AML-193 (cell line): ENCODE data around the gene TGM1.
"Not testable (repeated sequence)": the region's sequence is repeated elsewhere in the genome, so short reads cannot be mapped to it uniquely, and the experiment has no call there.

Experiments
- DNase-seq, 2 experiments: peaks; one replicate each; lab custom pipeline; 2025; lab: John Stamatoyannopoulos, UW

TGM1 gene

DNA sequence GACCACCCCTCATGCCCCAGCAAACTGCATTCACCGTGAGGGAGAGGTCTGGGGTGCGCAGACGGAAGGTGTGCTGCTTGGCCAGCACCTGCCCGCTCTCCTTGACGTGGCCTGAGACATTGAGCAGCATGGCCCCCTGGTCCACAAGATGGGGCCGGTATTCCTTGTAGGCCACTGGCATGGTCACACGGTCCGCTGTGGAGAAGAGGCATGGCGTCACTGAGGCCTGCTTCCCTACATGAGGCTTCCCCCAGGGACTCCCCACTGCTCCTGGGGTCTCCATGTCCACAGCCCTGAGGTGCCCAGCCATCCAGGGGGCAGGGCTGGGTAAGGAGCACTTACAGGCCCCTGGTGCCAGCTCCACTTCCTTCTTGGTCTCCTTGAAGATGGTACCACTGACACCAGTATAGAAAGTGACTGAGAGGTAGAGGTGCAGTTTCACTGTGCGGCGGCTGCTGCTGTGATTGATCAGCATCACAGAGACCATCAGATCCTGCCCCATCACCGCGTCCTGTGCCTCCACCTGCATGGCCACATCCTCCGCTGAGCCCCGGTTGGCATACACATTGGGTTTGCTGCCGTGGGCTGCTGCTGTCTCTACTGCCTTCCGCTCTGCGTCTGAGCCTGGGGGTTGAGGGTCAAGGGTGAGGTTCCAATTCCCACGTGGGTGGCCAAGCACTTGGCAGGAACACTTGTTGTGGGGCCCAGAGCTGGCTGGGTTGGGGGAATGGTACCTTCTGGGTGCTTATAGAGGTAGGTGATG lies 8.2 kb downstream of the TGM1 start:
- no peak for DNase-seq

- no peak for DNase-seq
These were observed 9.0 kb downstream of the TGM1 start for GRCh38 chr14:24253936-24254335.

DNA sequence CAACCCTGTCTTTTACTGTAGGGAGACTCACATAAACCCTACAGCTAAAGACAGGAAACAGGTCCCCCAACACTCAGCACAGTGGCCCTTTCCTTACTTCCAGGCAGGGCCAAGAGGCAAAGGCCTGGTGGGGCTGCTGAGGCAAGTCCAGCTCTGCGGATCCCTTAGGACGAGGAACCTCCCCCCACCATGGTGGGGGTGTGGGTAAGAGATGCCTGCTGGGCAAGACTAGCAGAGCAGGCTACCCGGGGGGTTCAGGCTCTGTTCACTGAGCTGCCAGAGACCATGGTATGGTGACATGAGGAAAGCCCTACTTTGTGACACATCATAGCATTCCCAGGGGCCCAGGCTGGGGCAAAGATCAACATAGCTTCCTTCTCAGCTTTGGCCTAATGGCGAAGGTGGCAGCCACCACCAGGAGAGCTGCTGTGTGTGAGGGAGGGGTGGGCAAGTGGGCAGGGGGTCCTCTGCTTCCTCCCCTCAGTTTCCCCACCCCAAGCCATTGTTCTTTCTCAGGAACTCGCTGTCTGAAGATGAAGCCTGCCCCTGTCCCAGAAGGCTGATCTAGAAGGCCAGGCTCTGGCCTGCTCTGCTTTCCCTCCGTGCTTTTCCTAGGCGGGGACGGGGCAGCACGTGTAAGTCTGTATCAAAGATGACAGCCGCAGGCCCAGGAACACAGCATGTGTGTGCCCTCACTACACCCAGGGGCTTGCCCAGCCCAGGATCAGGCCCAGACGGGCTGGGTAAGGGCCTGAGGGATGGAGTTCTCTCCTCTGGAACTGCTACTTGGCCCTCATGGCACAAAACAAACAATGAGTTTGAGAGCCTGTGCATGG lies 10.5 kb downstream of the TGM1 start:
- no peak for DNase-seq

GRCh38 chr14:24251880-24252288 lies 11.1 kb downstream of the TGM1 start:
- DNase-seq: no peak

DNA sequence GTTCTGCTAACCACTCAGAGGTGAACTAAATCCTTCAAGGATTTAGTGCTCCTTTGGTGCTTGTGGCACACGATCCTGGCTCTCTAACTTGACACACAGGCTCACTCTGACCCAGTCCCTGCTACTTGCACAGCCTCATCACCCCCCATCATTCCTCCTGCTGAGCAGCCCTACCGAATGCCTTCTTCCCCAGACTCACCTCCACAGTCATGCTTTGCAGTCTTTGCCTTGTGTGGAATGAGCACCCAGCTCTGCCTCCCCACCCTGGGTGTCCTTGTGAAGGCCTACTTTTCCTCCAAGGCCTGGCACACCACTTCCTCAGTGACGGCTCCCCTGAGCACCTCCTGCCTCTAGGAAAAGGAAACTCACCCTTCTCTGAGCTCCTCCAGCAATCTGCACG lies 12.6 kb downstream of the TGM1 start:
- DNase-seq: no peak

- no peak for DNase-seq
These were observed 13.6 kb downstream of the TGM1 start for GRCh38 chr14:24249230-24250021.

DNA sequence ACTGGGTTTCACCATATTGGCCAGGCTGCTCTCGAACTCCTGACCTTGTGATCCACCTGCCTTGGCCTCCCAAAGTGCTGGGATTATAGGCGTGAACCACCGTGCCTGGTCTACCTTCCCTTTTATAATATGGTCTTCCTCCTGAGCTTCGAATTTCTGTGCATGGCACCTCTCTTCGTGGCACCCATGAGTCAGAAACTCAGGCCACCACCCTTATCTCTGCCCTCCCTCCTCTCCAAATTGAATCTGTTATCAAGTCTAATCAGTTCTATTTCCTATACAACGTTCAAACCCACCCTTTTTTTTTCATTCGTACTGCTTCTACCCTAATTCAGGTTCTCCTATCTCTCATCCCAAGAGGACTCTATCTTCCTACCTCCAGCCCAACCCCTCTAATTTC lies 15.6 kb downstream of the TGM1 start:
- DNase-seq: no peak

DNA sequence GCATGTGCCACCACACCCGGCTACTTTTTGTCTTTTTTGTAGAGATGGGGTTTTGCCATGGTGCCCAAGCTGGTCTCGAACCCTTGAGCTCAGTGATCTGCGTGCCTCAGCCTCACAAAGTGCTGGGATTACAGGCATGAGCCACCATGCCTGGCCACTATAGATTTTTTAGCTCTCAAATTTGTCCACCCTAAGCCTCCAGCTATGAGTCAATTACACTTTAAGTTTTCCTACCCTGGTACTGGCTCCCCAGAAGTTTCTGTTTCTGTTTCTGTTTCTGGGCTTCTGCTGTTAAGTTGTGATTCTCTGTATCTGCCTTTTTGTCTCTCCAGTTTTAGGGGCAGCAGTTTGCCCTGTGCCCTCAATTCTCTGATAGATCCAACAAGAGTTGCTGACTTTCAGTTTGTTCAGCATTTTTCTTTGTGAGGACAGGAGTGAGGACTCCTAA lies 16.2 kb downstream of the TGM1 start:
- DNase-seq: no peak

DNA sequence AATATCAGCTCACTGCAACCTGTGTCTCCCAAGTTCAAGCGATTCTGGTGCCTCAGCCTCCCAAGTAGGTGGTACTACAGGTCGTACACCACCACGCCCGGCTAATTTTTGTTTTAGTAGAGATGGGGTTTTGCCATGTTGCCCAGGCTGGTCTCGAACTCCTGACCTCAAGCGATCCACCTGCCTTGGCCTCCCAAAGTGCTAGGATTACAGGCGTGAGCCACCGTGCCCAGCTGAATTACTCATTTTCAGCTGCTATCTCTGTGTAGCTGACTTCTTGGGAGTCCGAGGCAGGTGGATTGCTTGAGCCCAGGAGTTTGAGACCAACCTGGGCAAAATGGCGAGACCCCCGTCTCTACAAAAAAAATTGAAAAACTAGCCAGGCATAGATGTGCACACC lies 17.6 kb downstream of the TGM1 start:
- not testable (repeated sequence) for DNase-seq

DNA sequence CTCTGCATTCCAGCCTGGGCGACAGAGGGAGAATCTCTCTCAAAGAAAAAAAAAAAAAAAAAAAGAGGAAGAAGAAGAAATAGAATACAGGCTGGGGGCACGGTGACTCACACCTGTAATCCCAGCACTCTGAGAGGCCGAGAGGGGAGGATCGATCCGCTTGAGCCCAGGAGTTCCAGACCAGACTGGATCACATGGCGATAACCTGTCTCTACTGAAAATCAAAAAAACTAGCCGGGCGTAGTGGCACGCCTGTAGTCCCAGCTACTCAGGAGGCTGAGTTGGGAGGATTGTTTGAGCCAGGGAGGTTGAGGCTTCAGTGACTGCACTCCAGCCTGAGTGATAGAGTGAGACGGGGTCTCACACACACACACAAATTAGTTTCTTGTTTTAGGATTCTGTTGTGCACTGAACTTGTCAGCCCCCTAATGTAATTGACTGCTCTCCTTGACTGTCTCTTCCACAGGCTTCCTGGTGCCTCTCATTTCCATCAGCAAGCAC lies 19.6 kb downstream of the TGM1 start:
- peak; percentile 31 to 57 for DNase-seq

GRCh38 chr14:24241829-24242443 lies 21.0 kb downstream of the TGM1 start:
- peak; percentile 85 to 95 for DNase-seq

DNA sequence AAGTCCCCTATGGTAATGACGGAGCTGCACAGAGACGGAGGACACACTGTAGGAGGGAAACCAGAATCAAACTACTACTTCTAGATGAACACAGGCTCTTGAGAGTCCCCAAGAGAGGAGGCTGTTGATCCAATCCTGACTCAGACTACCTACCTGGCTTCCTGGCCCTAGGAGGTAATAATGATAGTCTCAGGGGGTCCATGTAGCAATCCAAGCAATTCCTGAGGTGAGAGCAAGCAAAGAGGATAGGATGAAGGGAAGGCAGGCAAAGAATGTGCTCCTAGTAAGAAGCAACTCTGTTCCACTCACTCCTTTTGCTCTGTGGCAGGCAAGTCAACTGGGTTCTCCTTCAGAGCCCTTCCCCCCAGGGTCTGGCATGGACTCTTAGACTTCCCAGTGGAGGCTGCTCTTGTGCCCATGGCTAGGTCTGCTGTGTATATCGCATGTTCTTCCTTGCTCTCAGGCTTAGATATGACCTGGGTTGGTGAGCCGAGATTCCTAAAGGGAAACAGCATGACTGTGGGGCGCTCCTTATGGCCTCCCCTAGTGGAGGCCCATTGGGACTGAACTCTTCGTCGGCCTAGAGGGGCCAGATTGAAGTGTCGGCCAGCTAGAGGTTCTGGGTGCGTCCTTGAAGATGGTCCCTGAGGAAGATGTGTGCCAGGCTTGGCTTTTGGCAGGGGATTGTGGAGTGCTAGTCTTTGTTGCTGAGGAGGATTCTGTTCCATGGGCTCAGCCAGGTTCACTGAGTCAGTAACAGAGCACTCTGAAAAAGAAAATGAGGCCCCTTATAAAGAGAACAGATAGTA lies 22.7 kb downstream of the TGM1 start:
- no peak for DNase-seq

- DNase-seq: no peak
These were observed 24.4 kb downstream of the TGM1 start for GRCh38 chr14:24238527-24239037.

- no peak for DNase-seq
These were observed 24.9 kb downstream of the TGM1 start for GRCh38 chr14:24238123-24238522.

- no peak for DNase-seq
These were observed 25.5 kb downstream of the TGM1 start for GRCh38 chr14:24237463-24237955.

DNA sequence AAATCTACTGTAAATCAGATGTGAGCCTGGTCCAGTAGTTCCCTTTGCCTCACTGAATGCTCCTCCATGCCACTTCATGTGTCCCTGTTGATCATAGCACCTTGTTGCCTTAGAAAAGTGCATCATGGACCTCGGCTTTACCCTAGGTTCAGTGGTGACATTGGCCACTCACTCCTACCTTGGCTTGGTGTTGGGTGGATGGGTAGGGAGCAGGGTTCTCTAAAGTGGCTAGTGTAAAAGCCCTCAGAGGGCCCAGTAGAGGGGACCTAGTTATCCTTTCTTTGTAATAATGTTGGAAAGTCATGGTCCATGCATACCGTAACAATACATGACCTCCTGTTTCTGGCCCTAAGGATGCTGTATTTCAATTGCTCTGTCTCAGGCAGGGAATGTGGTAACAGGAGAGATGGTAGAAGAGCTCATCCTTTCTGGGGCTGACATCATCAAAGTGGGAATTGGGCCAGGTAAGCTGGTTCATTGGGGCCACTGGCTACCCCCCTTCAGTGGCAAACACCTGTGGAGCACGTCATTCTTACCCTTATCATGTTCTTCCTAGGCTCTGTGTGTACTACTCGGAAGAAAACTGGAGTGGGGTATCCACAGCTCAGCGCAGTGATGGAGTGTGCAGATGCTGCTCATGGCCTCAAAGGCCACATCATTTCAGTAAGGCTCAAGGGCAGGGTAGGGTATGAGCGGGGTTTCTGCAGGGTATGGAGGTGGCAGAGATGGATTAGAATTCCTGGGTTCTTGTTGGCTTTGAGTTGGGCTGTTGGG lies 26.1 kb downstream of the TGM1 start:
- no peak for DNase-seq

GRCh38 chr14:24235804-24236688 lies 26.9 kb downstream of the TGM1 start:
- no peak for DNase-seq

DNA sequence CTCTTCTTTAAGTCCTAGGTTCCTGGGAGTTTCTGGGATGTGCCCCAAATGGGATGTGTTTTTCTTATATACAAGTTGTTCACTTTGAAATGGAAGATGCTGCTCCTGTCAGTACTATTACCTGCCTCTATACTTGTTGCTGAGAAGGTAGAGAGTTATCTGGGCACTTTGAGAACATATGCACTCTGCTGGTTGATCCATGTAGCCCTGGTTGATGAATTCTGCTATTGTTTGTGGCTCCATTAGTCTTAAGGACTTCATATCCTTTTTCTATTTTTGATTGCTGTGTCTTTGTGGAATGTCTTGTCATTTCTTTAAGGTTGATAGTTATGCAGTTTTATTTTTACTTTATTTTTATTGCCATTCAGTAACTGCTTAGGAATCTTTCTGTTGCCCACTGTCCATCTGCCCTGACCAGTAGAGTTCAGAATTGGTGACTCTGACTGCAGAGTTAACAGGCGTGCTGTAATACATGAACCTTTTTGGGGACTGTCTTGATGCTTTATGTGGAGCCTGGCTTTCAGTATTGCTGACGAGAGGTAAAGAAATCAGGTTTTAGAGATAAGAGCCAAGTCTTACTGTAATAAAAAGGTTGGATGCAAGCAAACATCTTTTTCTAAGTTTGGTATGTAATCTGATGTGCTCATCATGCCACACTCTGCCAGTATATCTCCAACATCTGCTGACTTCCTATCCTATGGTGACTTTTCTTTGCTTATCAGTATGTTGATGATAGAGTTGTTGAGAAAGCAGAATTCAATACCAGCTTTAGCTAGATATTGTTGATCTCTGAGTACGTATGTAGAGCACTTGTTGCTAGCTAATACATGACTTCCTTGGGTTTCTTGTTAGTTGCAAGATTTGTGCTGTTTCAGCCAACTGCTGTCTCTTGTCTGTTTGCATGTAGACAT lies 28.6 kb downstream of the TGM1 start:
- DNase-seq: no peak
